A549 treated with AZD9567 at 1 μM for 4 hours (cell line): ENCODE data around the gene PRIMPOL. TPM values are rescaled to one million over a fixed set of nuclear protein-coding genes. Genes with fewer than 3 reads are reported as not detected.

Experiments used
- total RNA-seq: library from RNA; stranded (reverse); fragments of 200-300 nt; extraction: Qiagen RNA extraction; gene quantifications from 5 replicates; pipeline ENCODE4 v1.2.3, GENCODE V29; 2022; ENCODE audit not compliant: insufficient read depth

PRIMPOL gene
- total RNA-seq, result 5.3 to 6.8 TPM (median 6.3 TPM) in 5 replicates

DNA sequence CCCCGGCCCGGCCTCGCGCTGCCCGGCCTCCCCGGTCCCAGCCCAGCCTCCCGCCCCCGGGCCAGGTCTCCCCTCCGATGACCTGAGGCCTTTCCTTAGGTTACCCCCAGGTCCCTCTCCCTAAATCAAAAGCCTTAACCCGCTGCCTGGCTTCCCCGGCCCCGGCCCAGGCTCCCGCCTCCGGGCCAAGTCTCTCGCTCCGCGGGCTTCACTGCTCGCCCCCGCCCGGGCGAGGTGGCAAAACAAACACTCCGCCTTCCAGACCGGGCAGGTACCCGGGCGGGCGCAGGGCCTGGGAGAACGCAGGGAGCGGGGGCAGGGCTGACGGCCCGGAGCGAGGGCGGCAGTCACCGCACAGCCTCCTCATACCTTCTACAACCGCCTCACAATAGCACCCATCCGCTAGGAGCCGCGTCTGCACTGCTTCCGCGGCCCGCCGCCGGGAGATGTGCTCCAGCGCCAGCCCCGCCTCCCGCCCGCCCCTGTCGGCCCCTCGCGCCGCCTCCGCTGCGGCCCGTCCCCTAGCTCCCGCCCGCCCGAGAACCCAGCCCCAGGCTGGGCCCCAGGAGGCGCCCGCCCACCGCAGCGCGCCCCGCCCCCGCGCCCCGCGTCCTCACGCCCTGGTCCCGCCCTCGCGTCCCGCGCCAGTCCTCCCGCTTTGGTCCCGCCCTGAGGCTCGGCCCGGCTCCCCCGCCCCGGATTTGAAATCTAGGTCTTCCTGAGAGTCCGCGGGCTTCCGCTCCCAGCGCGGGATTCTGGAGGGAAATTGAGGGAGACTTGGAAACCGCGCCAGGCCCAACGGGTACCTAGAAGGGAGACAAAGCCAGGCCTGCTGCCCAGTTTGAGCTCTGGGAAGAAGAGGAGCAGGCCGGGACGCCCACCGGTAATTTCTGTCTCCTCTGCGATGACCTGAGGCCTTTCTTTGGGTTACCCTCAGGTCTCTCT is at the start of gene PRIMPOL, which contains the start of gene CASP3:
PRIMPOL (plus strand) TSS at position 713 of the 945 bp plus-strand sequence. CDS start 7,403 bp downstream, outside the sequence.
CASP3 (minus strand) TSS at position 422 of the 945 bp plus-strand sequence. CDS start 10,994 bp downstream, outside the sequence.

DNA sequence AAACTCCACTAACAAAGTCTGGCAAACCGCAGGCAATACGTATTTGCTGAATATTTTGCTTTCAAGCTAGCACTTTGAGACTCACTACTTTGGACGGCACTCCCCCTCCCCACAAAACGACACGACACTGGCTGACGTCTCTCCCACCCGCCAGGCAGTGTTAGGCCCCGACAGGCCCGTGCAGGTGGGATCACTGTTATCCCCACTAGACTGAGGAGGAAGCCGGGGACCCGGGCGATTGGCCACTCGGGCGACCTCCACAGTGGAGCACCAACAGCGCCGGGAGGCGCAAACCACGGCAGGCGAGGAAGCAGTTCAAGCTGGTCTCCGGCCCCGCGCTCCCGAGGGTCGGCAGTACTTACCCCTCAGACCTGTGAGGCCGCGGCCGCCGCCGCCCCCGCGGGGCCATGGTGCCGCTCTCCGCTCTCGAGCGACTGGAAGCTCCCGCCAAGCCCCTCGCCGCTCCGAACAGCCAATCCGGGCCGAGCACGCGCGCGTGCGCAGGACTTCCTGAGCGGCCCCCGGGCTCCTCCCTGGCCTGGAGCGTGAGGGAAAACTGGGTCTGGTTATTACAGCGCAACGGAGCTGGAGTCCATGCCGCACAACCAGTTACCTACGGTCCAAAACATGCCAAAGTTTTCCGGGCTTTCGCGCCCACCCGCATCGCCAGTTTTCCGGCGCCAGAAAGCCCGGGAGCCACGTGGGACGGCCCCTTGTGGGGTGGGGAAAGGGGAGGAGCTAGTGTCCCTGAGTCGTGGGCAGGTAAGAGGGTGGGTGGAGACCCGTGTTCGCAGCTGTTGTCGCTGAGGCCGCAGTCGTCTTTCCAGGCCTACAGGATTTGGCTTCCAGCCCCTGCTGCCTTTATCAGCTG is 84.4 kb downstream of the PRIMPOL start, which contains the start of gene CENPU:
CENPU (minus strand) TSS at position 443 of the 871 bp plus-strand sequence; CDS start at position 409, 34 bp downstream.

Other genes with a start within 250 kb of the PRIMPOL start
- gene IRF2, start 175.2 kb upstream of the PRIMPOL start, total RNA-seq, result 6.5 to 20.1 TPM (median 7.6 TPM) in 5 replicates
- 22.1 to 26.7 TPM (median 23.5 TPM) in 5 replicates for gene CASP3, start 291 bp upstream of the PRIMPOL start, total RNA-seq
- 23.2 to 25.5 TPM (median 24.8 TPM) in 5 replicates for gene CENPU, start 84.4 kb downstream of the PRIMPOL start, total RNA-seq
- 28.3 to 34.3 TPM (median 30.6 TPM) in 5 replicates for gene ACSL1, start 176.2 kb downstream of the PRIMPOL start, total RNA-seq